ENCODE results near the gene GRAMD1C.

GRCh38 chr3:113832477-113833164 is 6.0 kb upstream of the GRAMD1C start:
- TF ChIP-seq EZH2 (IDR thresholded peaks at IDR 0.05; ENCODE audit: borderline replicate concordance, low read length) (no peak), CTCF (IDR thresholded peaks at IDR 0.05; ENCODE audit: low read length) (no peak)
